GM12878 (cell line): ENCODE measurements around the gene CTSE. TPM values are rescaled to one million over a fixed set of nuclear protein-coding genes. Genes with fewer than 3 reads are reported as not detected.

Source experiments
- ATAC-seq: fragments of 200-7000 bp; cut with Tn5 transposase; 3 replicates; pipeline ENCODE4 v1.9.1; 2020; ENCODE audit warnings: mild to moderate bottlenecking, moderate library complexity
- BruUV-seq: library from RNA; stranded (reverse); fragments of 400-500 nt; replicated peaks from 2 replicates; lab custom pipeline; 2021; lab: Mats Ljungman, UMichigan
- CTCF ChIA-PET: fragments of 300-600 bp; sonication (Branson Sonifier 250); formaldehyde crosslinking; extraction: SDS; loops from one replicate; lab custom pipeline; 2021; ENCODE audit warnings: inconsistent platforms; lab: Yijun Ruan, JAX
- POLR2A ChIA-PET: fragments of 350-600 bp; formaldehyde crosslinking; extraction: SDS; loops from one replicate; lab custom pipeline; 2021; ENCODE audit warnings: inconsistent platforms; lab: Charles Lee
- RAD21 ChIA-PET: fragments of 300-600 bp; sonication (Branson Sonifier 250); formaldehyde crosslinking; loops from one replicate; lab custom pipeline; 2023; ENCODE audit warnings: antibody characterized with exemption; ENCODE audit not compliant: unreplicated experiment; lab: Charles Lee
- SMC1A ChIA-PET: fragments of 300-600 bp; sonication (Branson Sonifier 250); formaldehyde crosslinking; loops from one replicate; lab custom pipeline; 2023; ENCODE audit not compliant: unreplicated experiment, uncharacterized antibody; lab: Charles Lee
- DNase-seq: peaks from one replicate; pipeline ENCODE4 v3.0.0-alpha.2; 2011; ENCODE audit warnings: low read depth, low spot score
- FAIRE-seq: peaks from 3 replicates; lab custom pipeline; 2011; peaks lifted over from hg19 to GRCh38; lab: Jason Lieb, UNC
- H2AFZ ChIP-seq: 2 replicates; pipeline ENCODE4 v1.6.0; 2011; ENCODE audit warnings: low read depth, low read length, control low read depth; ENCODE audit not compliant: control insufficient read depth
- H3K27ac ChIP-seq: 2 replicates; pipeline ENCODE4 v1.5.1; 2011; ENCODE audit warnings: control low read depth; ENCODE audit not compliant: control insufficient read depth, insufficient read depth
- H3K27me3 ChIP-seq, 2 experiments: replicated peaks in 1 of 2; 2 replicates each; pipeline versions ENCODE4 v1.6.0 to v1.6.1; 2011; ENCODE audit warnings: low read length in 1 of 2; ENCODE audit not compliant: control insufficient read depth in 2 of 2, insufficient read depth in 2 of 2
- H3K36me3 ChIP-seq, 2 experiments: 2 replicates each; pipeline ENCODE4 v1.5.1; 2011; ENCODE audit warnings: low read length in 1 of 2; ENCODE audit not compliant: control insufficient read depth in 2 of 2, insufficient read depth in 2 of 2
- H3K4me1 ChIP-seq: 2 replicates; pipeline ENCODE4 v1.6.1; 2011; ENCODE audit warnings: mild to moderate bottlenecking, low read length, moderate library complexity, mixed read lengths; ENCODE audit not compliant: control insufficient read depth, insufficient read depth
- H3K4me2 ChIP-seq: 2 replicates; pipeline ENCODE4 v1.6.0; 2011; ENCODE audit warnings: control low read depth; ENCODE audit not compliant: control insufficient read depth, insufficient read depth
- H3K4me3 ChIP-seq: fragments of 200-600 bp; sonication (generic); 2 replicates; pipeline ENCODE4 v1.5.1; 2016
- H3K79me2 ChIP-seq: 2 replicates; pipeline ENCODE4 v1.6.0; 2011; ENCODE audit warnings: low read length; ENCODE audit not compliant: control insufficient read depth, insufficient read depth
- H3K9ac ChIP-seq: 2 replicates; pipeline ENCODE4 v1.8.0; 2011; ENCODE audit warnings: low read length, control low read depth, mixed read lengths; ENCODE audit not compliant: control insufficient read depth, insufficient read depth
- H3K9me3 ChIP-seq: replicated peaks from 3 replicates; pipeline ENCODE4 v1.5.1; 2011; ENCODE audit warnings: mild to moderate bottlenecking, low read length; ENCODE audit not compliant: control insufficient read depth, insufficient read depth
- H4K20me1 ChIP-seq: 2 replicates; pipeline ENCODE4 v1.6.0; 2011; ENCODE audit not compliant: control insufficient read depth, insufficient read depth
- HDAC2 ChIP-seq: fragments of 200-600 bp; sonication (generic); IDR thresholded peaks from 2 replicates; pipeline ENCODE4 v1.6.1; 2017
- KDM1A ChIP-seq: fragments of 200-600 bp; sonication (generic); IDR thresholded peaks from 2 replicates; pipeline ENCODE4 v1.6.1; 2016; ENCODE audit warnings: borderline replicate concordance
- KLF5 ChIP-seq: fragments of 450-650 bp; IDR thresholded peaks from 2 replicates; pipeline ENCODE4 v1.6.1; 2014; ENCODE audit warnings: mild to moderate bottlenecking; ENCODE audit not compliant: partially characterized antibody
- MEF2B ChIP-seq: fragments of 450-650 bp; IDR thresholded peaks from 2 replicates; pipeline ENCODE4 v1.6.1; 2018; ENCODE audit warnings: mild to moderate bottlenecking, moderate library complexity; ENCODE audit not compliant: partially characterized antibody, poor library complexity, severe bottlenecking
- NR2C1 ChIP-seq: fragments of 450-650 bp; IDR thresholded peaks from 2 replicates; pipeline ENCODE4 v1.6.1; 2017; ENCODE audit warnings: antibody characterized with exemption, mild to moderate bottlenecking, moderate library complexity
- PAX5 ChIP-seq: IDR thresholded peaks from 2 replicates; pipeline ENCODE4 v1.6.1; 2011; ENCODE audit warnings: low read depth, low read length, borderline replicate concordance
- PAX8 ChIP-seq: fragments of 450-650 bp; IDR thresholded peaks from 2 replicates; pipeline ENCODE4 v1.6.1; 2017; ENCODE audit warnings: mild to moderate bottlenecking, moderate library complexity
- PBX3 ChIP-seq: IDR thresholded peaks from 2 replicates; pipeline ENCODE4 v1.6.1; 2011; ENCODE audit warnings: mild to moderate bottlenecking, low read depth, low read length, moderate library complexity; ENCODE audit not compliant: insufficient replicate concordance
- POU2F2 ChIP-seq: IDR thresholded peaks from 3 replicates; pipeline ENCODE4 v1.6.1; 2011; ENCODE audit warnings: low read depth, mild to moderate bottlenecking, low read length, borderline replicate concordance
- RELB ChIP-seq: fragments of 450-650 bp; IDR thresholded peaks from 2 replicates; pipeline ENCODE4 v1.6.1; 2017; ENCODE audit warnings: low read depth, mild to moderate bottlenecking, moderate library complexity
- SMAD1 ChIP-seq: fragments of 450-650 bp; IDR thresholded peaks from 2 replicates; pipeline ENCODE4 v1.6.1; 2018; ENCODE audit warnings: mild to moderate bottlenecking, low read depth; ENCODE audit not compliant: partially characterized antibody
- SMC3 ChIP-seq: IDR thresholded peaks from 2 replicates; pipeline ENCODE4 v1.6.1; 2011; ENCODE audit warnings: low read length, improper control_type of control experiment, borderline replicate concordance
- SP1 ChIP-seq: IDR thresholded peaks from one replicate; pipeline ENCODE4 v1.6.1; 2011; ENCODE audit warnings: low read depth, low read length
- SREBF2 ChIP-seq: IDR thresholded peaks from 2 replicates; pipeline ENCODE4 v1.6.1; 2012; ENCODE audit warnings: mild to moderate bottlenecking, low read length
- SUZ12 ChIP-seq: fragments of 200-600 bp; sonication (generic); IDR thresholded peaks from one replicate; pipeline ENCODE4 v1.6.1; 2018; ENCODE audit warnings: antibody characterized with exemption, mild to moderate bottlenecking; ENCODE audit not compliant: unreplicated experiment
- TAF1 ChIP-seq: IDR thresholded peaks from 2 replicates; pipeline ENCODE4 v1.6.1; 2011; ENCODE audit warnings: mild to moderate bottlenecking, low read depth, low read length, borderline replicate concordance
- TCF12 ChIP-seq: IDR thresholded peaks from 2 replicates; pipeline ENCODE4 v1.6.1; 2011; ENCODE audit warnings: low read depth, mild to moderate bottlenecking, low read length
- ZBTB4 ChIP-seq: fragments of 450-650 bp; formaldehyde crosslinking; IDR thresholded peaks from 2 replicates; pipeline ENCODE4 v1.4.0; 2022; ENCODE audit warnings: mild to moderate bottlenecking, moderate library complexity
- WGBS: methylation state at CpG from one replicate; pipeline ENCODE4 v1.1.6; 2016; ENCODE audit warnings: low lambda C conversion rate; ENCODE audit not compliant: insufficient replicate concordance, insufficient coverage; ENCODE audit errors: missing lambda C conversion rate; 5-methylcytosine and 5-hydroxymethylcytosine counted together
- in situ Hi-C: fragments of 300-500 bp; cut with MboI; formaldehyde crosslinking; loops from 9 replicates; pipeline ENCODE4 v1.14.3; 2018; ENCODE audit warnings: mixed read lengths
- intact Hi-C: fragments of 100-400 bp; cut with micrococcal nuclease; formaldehyde crosslinking; loops from one replicate; pipeline ENCODE4 v1.14.2; 2022; ENCODE audit not compliant: unreplicated experiment
- polyA plus RNA-seq, 11 experiments: library from polyadenylated mRNA; depleted of rRNA in 4 of 11; unstranded in 6 of 11; stranded (reverse) in 5 of 11; fragments of >200 nt; fragmentation: Nextera tagmentation in 4 of 11; fragmentation: Illumina TruSeq in 1 of 11; extraction: Ambion mirVana in 4 of 11; extraction: Trizol in 1 of 11; gene quantifications; 1 replicate in 1 of 11; 2 replicates in 10 of 11; pipeline versions ENCODE4 v1.2.1 to v1.2.3, GENCODE V29; 2011 to 2016; ENCODE audit warnings: inconsistent platforms in 2 of 11, missing spikeins in 2 of 11, low read depth in 1 of 11
- total RNA-seq, 4 experiments: library from RNA; depleted of rRNA in 3 of 4; stranded (reverse); fragments of >200 nt in 3 of 4; fragmentation: Illumina TruSeq in 1 of 4; extraction: Trizol in 1 of 4; gene quantifications; 2 replicates each; pipeline versions ENCODE4 v1.2.1 to v1.2.3, GENCODE V29; 2013 to 2021

Gene CTSE
- total and polyA plus RNA-seq, 10 of the 15 experiments (the other 5 are each of a cell fraction or from before 2014, with no cell fraction given), result 0.26 TPM; not detected in 9

- no peak overlapping the region for H3K9ac ChIP-seq
- FAIRE-seq (no peak), DNase-seq (no peak), ATAC-seq (no peak; the same call in none of the 3 replicates)
- H3K27ac ChIP-seq, result no peak overlapping the region
- H3K4me2 ChIP-seq, result no peak overlapping the region
- 84% methylated on average over 3 of the region's 3 CpGs for WGBS
- ChIA-PET CTCF (interaction anchor here (0.6 to 9.6 kb wide), 13 partner anchors 9 to 493 kb away, joined by 3 to 296 read pairs (median 4); no protein-coding TSS in a partner anchor), SMC1A (interaction anchor here (1.0 to 5.3 kb wide), 13 partner anchors 9 to 193 kb away, joined by 3 to 98 read pairs (median 4); no protein-coding TSS in a partner anchor), POLR2A (interaction anchor here (1.2 kb wide), 1 partner anchor 9 kb away, joined by 3 read pairs; no protein-coding TSS in a partner anchor), RAD21 (interaction anchor here (0.9 to 8.6 kb wide), 8 partner anchors 9 to 122 kb away, joined by 3 to 197 read pairs (median 3); no protein-coding TSS in a partner anchor)
- H3K4me1 ChIP-seq, result no peaks in the 10 kb centered on the region
- peaks cover 0 to 2% of the 10 kb centered on the region in 2 experiments; a peak in 3 of 4 replicates for H3K27me3 ChIP-seq
- intact Hi-C loops (no loop called here), in situ Hi-C loops (no loop called here)
- H3K4me3 ChIP-seq, result no peak overlapping the region
- H3K9me3 ChIP-seq, result no peaks in the 10 kb centered on the region
- H4K20me1 ChIP-seq, result no peaks in the 10 kb centered on the region
- H3K79me2 ChIP-seq, result no peaks in the 10 kb centered on the region
- H3K36me3 ChIP-seq, result no peaks in the 10 kb centered on the region
- H2AFZ ChIP-seq, result no peak overlapping the region
- BruUV-seq, result no TSS peak
- TF ChIP-seq POU2F2 (no peak), TCF12 (no peak), SMC3 (no peak), PBX3 (no peak), RELB (no peak), SMAD1 (no peak), KLF5 (no peak), MEF2B (no peak), KDM1A (no peak), HDAC2 (no peak), SP1 (no peak), ZBTB4 (CRISPR knock-in tag) (no peak), SUZ12 (no peak), PAX8 (no peak), NR2C1 (no peak), PAX5 (no peak), TAF1 (no peak), SREBF2 (no peak)
These were observed 37.4 kb downstream of the CTSE start for GRCh38 chr1:205986292-205986691.
